K562 (cell line): ENCODE data around the gene MAST1. TPM values are rescaled to one million over a fixed set of nuclear protein-coding genes. Genes with fewer than 3 reads are reported as not detected.

Experiments
- ATAC-seq: fragments of 200-7000 bp; cut with Tn5 transposase; 3 replicates; pipeline ENCODE4 v1.9.1; 2020; ENCODE audit warnings: moderate library complexity
- BruUV-seq: library from RNA; stranded (reverse); fragments of 400-500 nt; replicated peaks from 2 replicates; lab custom pipeline; 2021; lab: Mats Ljungman, UMichigan
- CTCF ChIA-PET: fragments of 300-600 bp; formaldehyde crosslinking; extraction: SDS; loops from one replicate; lab custom pipeline; 2021; ENCODE audit warnings: low intra/inter-chr PET ratio; lab: Yijun Ruan, JAX
- POLR2A ChIA-PET: fragments of 300-600, 350-650 bp; sonication (Branson Sonifier 250); formaldehyde crosslinking; extraction: SDS; loops from one replicate; lab custom pipeline; 2021; ENCODE audit warnings: antibody characterized with exemption, inconsistent platforms; lab: Yijun Ruan, JAX
- DNase-seq, 4 experiments: peaks; one replicate each; pipeline versions ENCODE4 v3.0.0 to v3.0.0-alpha.2; 2011 to 2018; ENCODE audit warnings: low spot score in 3 of 4, mixed read lengths in 3 of 4; ENCODE audit errors: extremely low read depth in 1 of 4
- FAIRE-seq: peaks from 2 replicates; lab custom pipeline; 2011; peaks lifted over from hg19 to GRCh38; lab: Jason Lieb, UNC
- H2AFZ ChIP-seq: 2 replicates; pipeline ENCODE4 v1.6.0; 2011; ENCODE audit warnings: low read depth, low read length, control low read depth, inconsistent platforms
- H3K27ac ChIP-seq: fragments of 200-600 bp; 3 replicates; pipeline ENCODE4 v1.8.0; 2011; ENCODE audit warnings: low read depth, mild to moderate bottlenecking, control low read depth, inconsistent platforms, low read length, moderate library complexity, mixed read lengths; ENCODE audit errors: extremely low read depth
- H3K27me3 ChIP-seq, 2 experiments: fragments of 300-600 bp in 1 of 2; 2 replicates in 1 of 2; 3 replicates in 1 of 2; pipeline versions ENCODE4 v1.6.0 to v1.8.0; 2011; ENCODE audit warnings: inconsistent platforms in 2 of 2, low read length in 2 of 2, mild to moderate bottlenecking in 1 of 2, mixed read lengths in 1 of 2, moderate library complexity in 1 of 2; ENCODE audit not compliant: control insufficient read depth in 2 of 2, insufficient read depth in 2 of 2
- H3K36me3 ChIP-seq: fragments of 300-600 bp; 3 replicates; pipeline ENCODE4 v1.8.0; 2011; ENCODE audit warnings: mild to moderate bottlenecking, low read length, inconsistent platforms; ENCODE audit not compliant: control insufficient read depth, insufficient read depth
- H3K4me1 ChIP-seq, 2 experiments: fragments of 200-600 bp in 1 of 2; replicated peaks in 1 of 2; 2 replicates in 1 of 2; 3 replicates in 1 of 2; pipeline versions ENCODE4 v1.5.1 to v1.8.0; 2011; ENCODE audit warnings: inconsistent platforms in 2 of 2, low read length in 2 of 2, mild to moderate bottlenecking in 1 of 2, mixed read lengths in 1 of 2, moderate library complexity in 1 of 2; ENCODE audit not compliant: control insufficient read depth in 2 of 2, insufficient read depth in 2 of 2
- H3K4me2 ChIP-seq: 2 replicates; pipeline ENCODE4 v1.6.1; 2011; ENCODE audit warnings: low read length, control low read depth, inconsistent platforms, mixed read lengths; ENCODE audit not compliant: insufficient read depth
- H3K4me3 ChIP-seq: fragments of 200-600 bp; sonication (generic), shearing (Covaris generic); 2 replicates; pipeline ENCODE4 v1.5.1; 2016; ENCODE audit warnings: control low read depth, inconsistent platforms
- H3K79me2 ChIP-seq: fragments of 200-600 bp; 3 replicates; pipeline ENCODE4 v1.8.0; 2011; ENCODE audit warnings: low read length, inconsistent platforms; ENCODE audit not compliant: control insufficient read depth, insufficient read depth
- H3K9ac ChIP-seq, 2 experiments: 2 replicates each; pipeline versions ENCODE4 v1.6.0 to v1.6.1; 2011; ENCODE audit warnings: low read depth in 2 of 2, low read length in 2 of 2, control low read depth in 1 of 2, inconsistent platforms in 1 of 2, mild to moderate bottlenecking in 1 of 2, mixed read lengths in 1 of 2; ENCODE audit not compliant: insufficient read depth in 1 of 2
- H3K9me1 ChIP-seq: one replicate; pipeline ENCODE4 v1.6.0; 2011; ENCODE audit warnings: inconsistent platforms, mild to moderate bottlenecking, low read length, moderate library complexity; ENCODE audit not compliant: control insufficient read depth, insufficient read depth
- H3K9me3 ChIP-seq: replicated peaks from 2 replicates; pipeline ENCODE4 v1.5.1; 2011; ENCODE audit warnings: low read depth, low read length, inconsistent platforms; ENCODE audit not compliant: control insufficient read depth, insufficient read depth
- H4K20me1 ChIP-seq: replicated peaks from 2 replicates; pipeline ENCODE4 v1.6.1; 2011; ENCODE audit warnings: low read length, inconsistent platforms, mixed read lengths; ENCODE audit not compliant: control insufficient read depth, insufficient read depth
- ATF1 ChIP-seq, 2 experiments: fragments of 450-650 bp in 1 of 2; IDR thresholded peaks; 2 replicates each; pipeline ENCODE4 v1.6.1; 2016; ENCODE audit warnings: missing compliant biosample characterization in 1 of 2, missing genetic modification characterization in 1 of 2
- CBFA2T3 ChIP-seq: fragments of 450-650 bp; IDR thresholded peaks from 2 replicates; pipeline ENCODE4 v1.6.1; 2017
- GMEB1 ChIP-seq: fragments of 250-450 bp; sonication (Bioruptor Pico); IDR thresholded peaks from 2 replicates; pipeline ENCODE4 v1.4.0; 2020; ENCODE audit warnings: mild to moderate bottlenecking
- HSF4 ChIP-seq: fragments of 250-450 bp; sonication (Bioruptor Pico); IDR thresholded peaks from 2 replicates; pipeline ENCODE4 v2.1.2; 2022; ENCODE audit warnings: mild to moderate bottlenecking, moderate library complexity, borderline replicate concordance
- MBD1 ChIP-seq: fragments of 250-450 bp; sonication (Bioruptor Pico); IDR thresholded peaks from 2 replicates; pipeline ENCODE4 v1.8.0; 2022; ENCODE audit warnings: inconsistent platforms
- NFE2L1 ChIP-seq: fragments of 450-650 bp; IDR thresholded peaks from 2 replicates; pipeline ENCODE4 v1.6.1; 2016; ENCODE audit warnings: missing genetic modification characterization, low read depth, mild to moderate bottlenecking, missing compliant biosample characterization, moderate library complexity, borderline replicate concordance
- NFIX ChIP-seq: fragments of 250-450 bp; sonication (Bioruptor Pico); IDR thresholded peaks from 2 replicates; pipeline ENCODE4 v1.4.0; 2020; ENCODE audit warnings: low read depth, mild to moderate bottlenecking, moderate library complexity
- POLR2G ChIP-seq: fragments of 200-400 bp; formaldehyde crosslinking; IDR thresholded peaks from 2 replicates; pipeline ENCODE4 v1.6.1; 2017; ENCODE audit warnings: low read depth, mild to moderate bottlenecking, antibody characterized with exemption, low read length, moderate library complexity
- POLR3A ChIP-seq: IDR thresholded peaks from 2 replicates; pipeline ENCODE4 v1.6.1; 2011; ENCODE audit warnings: borderline replicate concordance, mild to moderate bottlenecking, moderate library complexity; ENCODE audit not compliant: insufficient read length, insufficient read depth; ENCODE audit errors: extremely low read depth
- PRPF4 ChIP-seq: fragments of 200-400 bp; formaldehyde crosslinking; IDR thresholded peaks from one replicate; pipeline ENCODE4 v1.6.1; 2017; ENCODE audit warnings: low read length, low read depth, mild to moderate bottlenecking; ENCODE audit not compliant: insufficient read depth, poor library complexity, severe bottlenecking
- THAP12 ChIP-seq: fragments of 250-450 bp; sonication (Bioruptor Pico); IDR thresholded peaks from 2 replicates; pipeline ENCODE4 v1.9.0; 2021; ENCODE audit warnings: mild to moderate bottlenecking, inconsistent platforms
- ZNF644 ChIP-seq: fragments of 200-800 bp; sonication (Bioruptor generic); IDR thresholded peaks from 2 replicates; pipeline ENCODE4 v1.6.1; 2016; ENCODE audit warnings: low read depth, missing genetic modification characterization, missing compliant biosample characterization
- ZNF764 ChIP-seq: fragments of 250-450 bp; sonication (Bioruptor Pico); IDR thresholded peaks from 2 replicates; pipeline ENCODE4 v1.4.0; 2020; ENCODE audit warnings: low read depth, mild to moderate bottlenecking, moderate library complexity
- ZZZ3 ChIP-seq: fragments of 450-650 bp; IDR thresholded peaks from 2 replicates; pipeline ENCODE4 v1.6.1; 2016; ENCODE audit warnings: antibody characterized with exemption, mild to moderate bottlenecking, moderate library complexity
- WGBS: fragments of 100-300 bp; shearing (Covaris generic); methylation state at CpG from one replicate; pipeline ENCODE4 v1.1.6; 2016; ENCODE audit warnings: low coverage, mixed read lengths; ENCODE audit not compliant: insufficient coverage; ENCODE audit errors: missing lambda C conversion rate; 5-methylcytosine and 5-hydroxymethylcytosine counted together
- in situ Hi-C: fragments of 300-500 bp; cut with MboI; formaldehyde crosslinking; loops from 4 replicates; pipeline ENCODE4 v1.15.0; 2018; ENCODE audit warnings: inconsistent platforms, mixed read lengths
- intact Hi-C: fragments of 100-400 bp; cut with micrococcal nuclease; formaldehyde crosslinking; loops from 2 replicates; pipeline ENCODE4 v1.14.2; 2022
- polyA plus RNA-seq, 8 experiments: library from polyadenylated mRNA; depleted of rRNA in 4 of 8; stranded (reverse) in 5 of 8; unstranded in 3 of 8; fragments of >200 nt; fragmentation: Nextera tagmentation in 2 of 8; fragmentation: Illumina TruSeq in 1 of 8; extraction: Ambion mirVana in 2 of 8; extraction: Trizol in 1 of 8; gene quantifications; 2 replicates each; pipeline versions ENCODE4 v1.2.1 to v1.2.3, GENCODE V29; 2011 to 2014; ENCODE audit warnings: inconsistent platforms in 1 of 8, missing spikeins in 1 of 8
- total RNA-seq, 7 experiments: library from RNA; depleted of rRNA in 6 of 7; stranded (reverse); fragments of >200 nt in 6 of 7; fragmentation: Illumina TruSeq in 2 of 7; extraction: Trizol in 2 of 7; gene quantifications; 2 replicates each; pipeline versions ENCODE4 v1.2.1 to v1.2.3, GENCODE V29; 2011 to 2021; ENCODE audit warnings: low replicate concordance in 1 of 7

The MAST1 gene
- total and polyA plus RNA-seq, 9 of the 15 experiments (the other 6 are each of a cell fraction or from before 2014, with no cell fraction given): 0.48 to 10.3 (median 3.9) TPM

- POLR2A ChIA-PET: interaction anchor here (0.6 to 3.3 kb wide), 4 partner anchors 7 to 33 kb away, joined by 3 to 37 read pairs (median 15); partner anchors contain the start of genes DNASE2 and KLF1
- Histone ChIP-seq H2AFZ (no peak overlapping the region), H3K36me3 (peaks cover 28% of the 10 kb centered on the region; the same call in 2 of the 3 replicates), H3K4me2 (no peak overlapping the region), H3K27ac (no peak overlapping the region), H3K27me3 (no peaks in the 10 kb centered on the region), H3K79me2 (no peaks in the 10 kb centered on the region), H3K4me3 (no peak overlapping the region), H3K9ac (no peak overlapping the region), H3K9me1 (no peaks in the 10 kb centered on the region), H3K9me3 (peaks cover 2% of the 10 kb centered on the region; the same call in 1 of the 2 replicates), H3K4me1 (peaks cover 0 to 27% of the 10 kb centered on the region in 2 experiments; a peak in 2 of 5 replicates), H4K20me1 (no peaks in the 10 kb centered on the region)
- no peak for FAIRE-seq
- BruUV-seq: no TSS peak
- no peak for ATAC-seq
- CTCF ChIA-PET: no interaction called here
- DNase-seq: no peak
- intact Hi-C loops: no loop called here
- in situ Hi-C loops: no loop called here
- 97% methylated on average over 50 of the region's 86 CpGs for WGBS
- TF ChIP-seq HSF4: no peak
- TF ChIP-seq ATF1 (CRISPR knock-in tag; IDR thresholded peaks at IDR 0.05): no peak
- TF ChIP-seq ATF1 (tag; IDR thresholded peaks at IDR 0.05): no peak
- TF ChIP-seq GMEB1: no peak
- TF ChIP-seq MBD1 (CRISPR knock-in tag): no peak
- no peak for TF ChIP-seq POLR3A
- no peak for TF ChIP-seq CBFA2T3
- no peak for TF ChIP-seq ZNF644 (tag)
- TF ChIP-seq ZZZ3: no peak
- no peak for TF ChIP-seq NFE2L1
- no peak for TF ChIP-seq ZNF764 (CRISPR knock-in tag)
- TF ChIP-seq PRPF4: no peak
- peak; percentile 60 for TF ChIP-seq POLR2G
- no peak for TF ChIP-seq THAP12 (CRISPR knock-in tag)
- TF ChIP-seq NFIX: no peak
Observed at GRCh38 chr19:12873891-12874745, 35.8 kb downstream of the MAST1 start.
